Gastroesophageal sphincter (tissue), 3 donors: ENCODE data around the gene DOCK7.

ENCODE experiments used
- CTCF ChIP-seq, 4 experiments: fragments of 200-600 bp in 2 of 4; fragments of 450-650 bp in 2 of 4; sonication (generic) in 1 of 4; IDR thresholded peaks; one replicate each; pipeline ENCODE4 v1.5.1; 2017 to 2019; ENCODE audit warnings: antibody characterized with exemption in 4 of 4, mild to moderate bottlenecking in 2 of 4, moderate library complexity in 2 of 4
- EP300 ChIP-seq: sonication (generic); formaldehyde crosslinking; IDR thresholded peaks from one replicate; pipeline ENCODE4 v1.6.1; 2017; ENCODE audit warnings: antibody characterized with exemption, mild to moderate bottlenecking
- POLR2A ChIP-seq, 2 donors: fragments of 450-650 bp; IDR thresholded peaks; one replicate each; pipeline ENCODE4 v1.6.1; 2017; ENCODE audit warnings: antibody characterized with exemption in 2 of 2, mild to moderate bottlenecking in 2 of 2, moderate library complexity in 1 of 2
- POLR2AphosphoS5 ChIP-seq: sonication (generic); formaldehyde crosslinking; IDR thresholded peaks from one replicate; pipeline ENCODE4 v1.6.1; 2017; ENCODE audit warnings: antibody characterized with exemption

- TF ChIP-seq CTCF (IDR thresholded peaks at IDR 0.05) (no peak), POLR2AphosphoS5 (no peak), POLR2A (IDR thresholded peaks at IDR 0.05) (no peak), EP300 (no peak)
Observed at GRCh38 chr1:62593825-62594394, 94.3 kb downstream of the DOCK7 start.
